ENCODE measurements around the gene PPP4C.
"Not testable (repeated sequence)": the region's sequence is repeated elsewhere in the genome, so short reads cannot be mapped to it uniquely, and the experiment has no call there.

The PPP4C gene

GRCh38 chr16:30075503-30076275 is at the start of gene PPP4C:
Gene PPP4C, plus strand, starts transcription at chr16:30075994. Its CDS starts 384 bp downstream, at chr16:30076378.
- peak; percentile 96 for DNase-seq

DNA sequence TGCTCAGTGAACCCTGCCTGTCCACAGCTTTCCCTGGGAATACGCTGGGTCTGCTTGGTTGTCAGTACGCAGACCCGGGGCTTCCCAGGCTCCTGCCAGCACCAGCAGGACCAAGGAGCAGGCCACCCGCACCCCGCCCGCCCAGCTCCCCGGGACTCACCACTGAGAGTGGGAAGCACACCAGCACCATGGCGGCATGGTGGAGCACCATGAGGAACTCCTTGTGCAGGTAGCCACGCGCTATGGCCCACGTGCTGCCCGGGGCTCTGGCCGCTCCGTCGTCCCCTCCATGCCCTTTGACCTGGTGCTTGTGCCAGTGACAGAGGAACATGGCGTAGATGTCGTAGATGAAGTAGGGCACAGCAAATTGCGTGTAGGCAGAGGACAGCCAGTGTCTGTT is 49.3 kb upstream of the PPP4C start:
- no peak for DNase-seq

GRCh38 chr16:30027588-30028437 is 48.0 kb upstream of the PPP4C start:
- DNase-seq: peak; percentile 62

DNA sequence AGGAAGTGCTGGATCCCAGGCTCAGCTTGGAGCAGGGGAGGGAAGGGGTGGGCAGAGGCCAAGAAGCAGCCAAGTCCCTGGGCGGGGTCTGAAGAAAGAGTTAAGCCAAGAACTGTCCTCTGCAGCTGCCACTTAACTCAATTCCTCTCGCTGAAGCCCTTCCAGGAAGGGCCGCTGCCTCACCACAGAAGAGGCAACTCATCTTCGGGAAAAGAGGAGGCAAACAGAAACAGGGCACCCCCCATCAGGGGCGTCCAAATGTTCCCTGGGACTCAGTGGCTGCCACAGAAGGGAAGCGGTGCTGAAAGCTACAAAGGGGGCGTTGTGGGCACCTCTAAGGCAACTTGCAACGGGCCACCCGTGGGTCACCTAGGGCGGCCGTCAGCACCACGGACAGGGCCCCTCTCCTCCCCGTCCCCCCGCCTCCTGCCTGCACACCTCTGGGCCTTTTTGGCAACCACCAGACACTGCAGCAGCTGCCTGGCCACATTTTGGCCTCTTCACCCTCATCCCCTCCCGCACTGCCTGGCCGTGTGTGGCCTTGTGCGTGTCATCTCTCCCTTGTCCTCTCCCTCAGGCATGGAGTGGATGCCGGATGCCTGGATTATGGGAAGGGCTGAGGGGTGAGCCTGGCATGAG is 47.2 kb upstream of the PPP4C start:
- DNase-seq: peak; percentile 83

GRCh38 chr16:30030011-30030685 is 45.6 kb upstream of the PPP4C start:
- no peak for DNase-seq

DNA sequence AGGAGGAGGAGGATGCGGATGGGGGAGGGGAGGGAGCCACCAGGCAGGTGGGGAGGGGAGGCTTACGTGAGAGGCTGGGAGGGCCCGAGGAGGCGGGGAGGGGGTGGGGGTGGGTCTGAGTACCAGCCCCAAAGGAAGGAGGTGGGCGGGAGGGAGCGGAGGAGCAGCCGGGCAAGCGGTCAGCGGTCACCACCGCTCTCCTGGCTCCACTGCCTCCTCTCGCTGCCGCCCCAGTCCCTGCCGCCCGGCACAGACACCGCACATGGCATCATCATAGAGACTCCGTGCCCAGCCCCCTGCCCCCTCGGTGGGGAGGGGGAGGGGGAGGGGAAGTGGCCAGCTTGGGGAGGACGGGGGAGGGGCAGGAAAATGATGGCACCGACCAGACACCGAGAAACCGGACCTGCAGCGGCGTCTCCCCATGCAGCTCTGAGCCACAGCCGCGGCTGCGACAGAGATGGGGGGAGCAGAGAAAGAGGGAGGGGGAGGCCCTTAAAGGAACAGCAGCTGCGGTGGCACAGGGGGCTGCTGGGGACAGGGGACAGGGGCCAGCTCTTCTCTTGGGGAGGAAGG is 44.9 kb upstream of the PPP4C start, which contains the start of gene TLCD3B:
TLCD3B (minus strand) TSS at position 431 of the 573 bp plus-strand sequence. CDS start 744 bp downstream, outside the sequence.
- no peak for DNase-seq

- DNase-seq: no peak
Observed at GRCh38 chr16:30031477-30031918, 44.3 kb upstream of the PPP4C start.

DNA sequence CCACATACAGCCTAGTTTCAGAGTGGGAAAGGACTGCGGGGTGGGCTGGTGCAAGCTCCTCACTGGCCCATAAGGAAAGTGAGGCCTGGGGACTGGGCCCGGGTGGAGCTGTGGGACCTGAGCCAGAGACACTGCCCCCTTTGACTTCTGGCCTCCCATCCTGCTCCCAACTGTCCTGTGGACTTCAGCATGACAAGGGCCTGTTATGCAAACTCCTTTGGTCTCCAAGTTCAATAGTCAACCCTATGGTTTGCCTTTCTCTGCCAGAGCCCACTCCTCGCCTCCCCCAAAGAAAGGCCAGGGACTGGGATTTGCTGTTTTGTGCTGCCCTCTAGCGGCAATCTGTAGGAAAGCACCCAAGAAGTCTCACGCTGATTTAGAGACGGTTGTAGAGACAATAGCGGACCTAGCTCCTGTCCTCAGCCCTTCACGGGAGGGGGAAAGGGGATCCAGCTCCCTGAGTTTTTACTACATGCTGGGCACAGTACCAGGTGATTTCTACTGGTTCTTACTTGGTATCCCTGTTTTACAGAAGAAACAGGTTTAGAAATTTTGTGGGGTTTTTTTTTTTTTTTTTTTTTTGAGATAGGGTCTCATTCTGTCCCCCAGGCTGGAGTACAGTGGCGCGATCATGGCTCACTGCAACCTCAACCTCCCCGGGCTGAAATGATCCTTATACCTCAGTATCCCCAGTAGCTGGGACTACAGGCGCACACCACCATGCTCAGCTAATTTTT is 43.5 kb upstream of the PPP4C start:
- peak; percentile 77 for DNase-seq

- peak; percentile 67 for DNase-seq
Observed at GRCh38 chr16:30033270-30033669, 42.5 kb upstream of the PPP4C start.

- DNase-seq: peak; percentile 35
Observed at GRCh38 chr16:30040221-30040620, 35.6 kb upstream of the PPP4C start.

- not testable (repeated sequence) for DNase-seq
Observed at GRCh38 chr16:30040690-30041089, 35.1 kb upstream of the PPP4C start.

- DNase-seq: peak; percentile 57
Observed at GRCh38 chr16:30041841-30042240, 34.0 kb upstream of the PPP4C start.

GRCh38 chr16:30046178-30046577 is 29.6 kb upstream of the PPP4C start:
- no peak for DNase-seq

- no peak for DNase-seq
Observed at GRCh38 chr16:30046588-30046987, 29.2 kb upstream of the PPP4C start.

DNA sequence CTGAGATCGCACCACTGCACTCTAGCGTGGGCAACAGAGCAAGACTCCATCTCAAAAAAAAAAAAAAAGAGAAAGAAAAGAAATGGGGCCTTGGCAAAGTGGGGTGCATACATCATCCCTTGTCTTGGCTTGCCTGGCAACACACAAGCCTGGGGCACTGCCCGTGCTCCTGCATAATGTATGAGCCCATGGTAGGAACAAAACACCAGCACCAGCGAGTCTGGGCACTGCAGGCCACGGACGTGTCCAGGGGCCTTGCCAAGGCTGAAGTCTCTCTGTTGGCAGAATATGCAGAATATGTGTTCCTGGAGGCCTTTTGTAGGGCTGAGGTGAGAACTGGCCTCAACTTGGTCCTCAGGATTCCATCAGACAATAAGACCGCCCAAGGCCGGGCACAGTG is 25.9 kb upstream of the PPP4C start:
- no peak for DNase-seq

DNA sequence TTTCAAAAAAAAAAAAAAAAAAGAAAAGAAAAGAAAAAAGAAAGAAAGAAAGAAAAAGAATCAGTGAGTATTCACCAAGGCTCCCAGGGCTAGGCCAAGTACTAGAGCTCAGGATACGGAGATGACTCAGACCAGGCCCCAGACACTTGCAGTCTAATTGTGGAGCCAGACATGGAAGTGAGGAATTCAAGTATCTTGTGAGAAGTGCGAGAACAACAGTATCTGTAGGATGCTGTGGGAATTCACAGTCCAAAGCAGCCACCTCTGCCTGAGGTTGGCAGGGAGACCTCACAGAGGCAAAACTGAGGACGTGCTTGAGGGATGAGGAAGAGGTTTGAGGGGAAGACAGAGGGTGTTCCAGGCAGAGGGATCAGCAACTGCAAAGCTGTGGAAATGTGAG is 24.3 kb upstream of the PPP4C start:
- no peak for DNase-seq

DNA sequence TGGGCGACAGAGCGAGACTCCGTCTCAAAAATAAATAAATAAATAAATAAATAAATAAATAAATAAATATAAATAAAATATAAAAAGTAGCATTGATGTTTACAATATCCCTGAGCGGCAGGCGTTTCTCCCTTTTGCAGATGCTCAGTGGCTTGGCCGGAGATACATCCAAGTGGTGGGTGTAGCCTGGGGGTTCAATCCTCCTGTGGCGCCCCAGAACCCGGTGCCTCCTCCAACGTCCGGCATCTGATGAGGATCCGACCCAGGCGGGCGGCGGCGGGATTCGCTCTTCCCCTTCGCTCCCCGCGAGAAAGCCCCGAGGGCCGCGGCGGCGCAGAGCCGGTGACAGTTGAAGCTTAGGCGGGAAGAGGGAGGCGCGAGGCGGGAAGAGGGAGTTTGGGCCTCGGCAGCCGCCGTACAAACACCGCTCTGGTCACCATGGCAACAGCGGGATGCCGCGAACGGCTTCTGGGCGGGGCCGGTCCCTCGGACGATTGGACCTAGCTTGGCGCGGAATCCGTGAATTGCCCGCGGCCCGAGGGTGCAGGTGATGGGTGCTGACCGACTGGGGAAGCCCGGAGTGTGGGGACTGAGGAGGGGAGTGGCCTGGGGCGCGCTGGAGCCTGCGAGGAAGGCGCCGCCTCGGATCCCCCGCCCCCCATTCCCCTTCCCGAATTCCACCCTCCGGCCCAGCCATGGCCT is 23.0 kb upstream of the PPP4C start:
- peak; percentile 95 for DNase-seq

DNA sequence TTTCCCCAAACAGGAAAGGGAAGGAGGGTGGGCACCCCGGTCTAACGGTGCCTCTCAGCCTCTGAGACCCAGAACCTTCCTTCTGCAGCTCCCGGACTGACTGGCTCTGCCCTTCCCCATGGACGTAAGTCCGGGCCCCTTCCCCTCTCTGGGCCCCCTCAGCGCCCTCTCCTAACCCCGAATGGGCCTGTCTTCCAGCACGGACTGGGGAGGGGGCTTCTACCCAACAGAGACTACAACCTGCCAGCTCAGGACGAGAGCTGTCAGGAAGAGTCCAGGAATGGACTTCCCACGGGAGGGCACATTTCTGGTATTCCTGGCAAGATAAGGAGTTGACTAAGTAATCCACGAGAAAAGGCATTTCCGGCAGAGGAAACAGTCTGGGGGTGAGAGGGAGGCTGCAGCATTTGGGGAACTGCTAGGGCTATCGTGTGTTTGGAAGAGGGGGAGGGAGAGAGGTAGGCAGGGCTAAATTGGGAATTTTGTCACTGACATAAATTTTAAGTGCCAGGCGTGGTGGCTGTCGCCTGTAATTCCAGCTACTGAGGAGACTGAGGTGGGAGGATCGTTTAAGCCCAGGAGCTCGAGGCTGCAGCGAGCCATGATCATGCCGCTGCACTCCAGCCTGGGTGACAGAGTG is 22.3 kb upstream of the PPP4C start:
- DNase-seq: no peak

DNA sequence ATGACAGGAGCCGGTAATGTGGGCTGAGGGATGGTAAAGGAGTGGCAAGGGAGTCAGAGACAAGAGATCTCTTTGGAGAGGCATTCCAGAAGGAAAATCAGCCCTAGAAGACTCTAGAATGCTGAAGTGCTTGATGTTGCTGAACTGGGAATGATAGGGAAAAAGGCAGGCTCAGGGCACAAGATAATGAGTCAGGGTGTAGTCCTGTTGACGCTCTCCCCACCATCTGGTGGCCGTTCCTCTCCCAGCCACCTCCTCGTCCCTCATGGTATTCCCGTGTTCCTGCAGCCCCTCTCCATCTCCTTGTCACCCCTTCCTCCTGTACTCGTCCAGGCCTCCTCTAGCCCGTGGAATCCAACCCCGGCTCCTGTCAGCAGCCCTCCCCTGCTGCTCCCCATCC is 21.3 kb upstream of the PPP4C start:
- DNase-seq: no peak

DNA sequence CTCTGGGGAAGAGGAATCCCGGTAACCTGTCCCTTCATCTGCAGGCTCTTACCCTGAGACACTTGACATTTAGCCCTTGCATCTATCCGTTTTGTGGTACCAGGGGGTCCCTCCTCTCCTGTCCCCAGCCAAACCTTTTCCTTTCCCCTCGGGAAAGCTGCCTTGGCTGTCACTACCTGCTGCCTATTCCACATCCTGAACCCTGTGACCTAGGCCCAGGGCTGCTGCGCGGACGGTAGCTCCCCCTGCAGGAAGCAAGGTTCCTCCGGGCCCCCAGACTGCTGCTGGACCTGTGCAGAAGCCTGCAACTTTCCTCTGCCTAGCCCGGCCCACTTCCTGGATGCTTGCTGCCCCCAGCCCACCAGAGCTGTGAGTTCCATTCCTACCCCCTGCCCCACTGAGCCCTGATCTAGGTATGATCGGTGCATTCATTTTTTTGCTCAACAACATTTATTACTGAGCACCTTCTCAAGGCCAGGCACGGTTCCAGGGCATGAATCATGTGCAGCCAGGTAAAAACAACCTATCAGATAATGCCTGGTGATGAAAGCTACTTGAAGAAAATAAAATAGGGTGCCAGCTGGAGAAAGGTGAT is 20.7 kb upstream of the PPP4C start:
- DNase-seq: peak; percentile 73
